NCI-H82 treated with DMSO at 0.1 percent for 48 hours (cell line): Measurements from ENCODE around the gene TRAF6.
A peak's percentile ranks its signal among the peaks of the same experiment; 100 is the strongest.
"Not testable (repeated sequence)": the region's sequence is repeated elsewhere in the genome, so short reads cannot be mapped to it uniquely, and the experiment has no call there.

Source experiments
- DNase-seq: peaks from one replicate; lab custom pipeline; 2025; ENCODE audit not compliant: unreplicated experiment; lab: John Stamatoyannopoulos, UW

Gene TRAF6

GRCh38 chr11:36509694-36510593 is at the start of gene TRAF6:
TRAF6 (minus strand) TSS chr11:36510272; CDS start chr11:36501515, 8,757 bp downstream.
- peak; percentile 50 for DNase-seq

- DNase-seq = no peak
These were observed 48.7 kb upstream of the TRAF6 start for GRCh38 chr11:36558571-36559413.

GRCh38 chr11:36557991-36558390 is 47.9 kb upstream of the TRAF6 start:
- DNase-seq = no peak

- not testable (repeated sequence) for DNase-seq
These were observed 47.3 kb upstream of the TRAF6 start for GRCh38 chr11:36557390-36557789.

GRCh38 chr11:36550385-36551115 is 40.5 kb upstream of the TRAF6 start:
- no peak for DNase-seq

GRCh38 chr11:36540998-36541397 is 30.9 kb upstream of the TRAF6 start:
- peak; percentile 46 for DNase-seq

GRCh38 chr11:36534276-36534840 is 24.3 kb upstream of the TRAF6 start:
- no peak for DNase-seq

- DNase-seq = no peak
These were observed 23.0 kb upstream of the TRAF6 start for GRCh38 chr11:36532941-36533601.

GRCh38 chr11:36530840-36531239 is 20.8 kb upstream of the TRAF6 start:
- DNase-seq = no peak

- DNase-seq = no peak
These were observed 3.9 kb upstream of the TRAF6 start for GRCh38 chr11:36513965-36514364.

GRCh38 chr11:36512016-36512415 is 1.9 kb upstream of the TRAF6 start:
- no peak for DNase-seq

- not testable (repeated sequence) for DNase-seq
These were observed 990 bp upstream of the TRAF6 start for GRCh38 chr11:36511062-36511461.

GRCh38 chr11:36510594-36510942 is 496 bp upstream of the TRAF6 start:
- DNase-seq = no peak

GRCh38 chr11:36509201-36509639 is 852 bp downstream of the TRAF6 start:
- DNase-seq = no peak

GRCh38 chr11:36508743-36509142 is 1.3 kb downstream of the TRAF6 start:
- no peak for DNase-seq

GRCh38 chr11:36507824-36508489 is 2.1 kb downstream of the TRAF6 start:
- no peak for DNase-seq

- no peak for DNase-seq
These were observed 8.8 kb downstream of the TRAF6 start for GRCh38 chr11:36501236-36501635.

- no peak for DNase-seq
These were observed 9.8 kb downstream of the TRAF6 start for GRCh38 chr11:36500315-36500721.

GRCh38 chr11:36499315-36499714 is 10.8 kb downstream of the TRAF6 start:
- no peak for DNase-seq

- DNase-seq = no peak
These were observed 11.4 kb downstream of the TRAF6 start for GRCh38 chr11:36498721-36499120.
